ENCODE measurements around the gene CTDSP2. TPM values are rescaled to one million over a fixed set of nuclear protein-coding genes. Genes with fewer than 3 reads are reported as not detected.

Gene CTDSP2
- total and polyA plus RNA-seq, 2 of the 8 experiments (the other 6 are each of a cell fraction or from before 2014, with no cell fraction given): 71.3 to 91.7 TPM

DNA sequence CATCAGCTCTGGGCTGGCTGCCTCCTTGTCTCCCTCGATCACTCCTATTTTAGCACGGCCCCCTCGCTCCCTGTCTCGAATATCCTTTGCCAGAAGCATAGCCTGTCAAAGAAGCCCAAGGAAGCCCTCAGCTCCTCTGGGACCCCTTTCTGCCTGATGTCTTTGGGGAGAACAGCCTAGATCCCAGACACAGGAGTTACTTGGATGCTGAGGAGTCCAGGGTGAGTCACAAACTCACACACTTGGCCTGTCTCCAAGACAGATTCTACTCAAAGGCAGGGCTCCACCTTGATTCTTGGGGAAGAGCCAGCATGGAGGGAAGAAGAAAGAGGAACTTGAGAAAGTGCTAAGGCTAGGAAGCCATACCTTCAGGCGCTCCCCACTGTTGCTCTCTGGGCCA lies 36.1 kb downstream of the CTDSP2 start:
- Histone ChIP-seq H2BK120ac (replicated peaks; ENCODE audit: low read depth, low read length) (no peak overlapping the region), H3K4me1 (replicated peaks in 1 of 4; ENCODE audit: control insufficient read depth in 3 of 4, insufficient read depth in 4 of 4, low read length in 3 of 4) (no peaks in the 10 kb centered on the region), H3K23ac (ENCODE audit: insufficient read length) (no peak overlapping the region), H3K9ac (replicated peaks in 1 of 4; ENCODE audit: extremely low read depth in 1 of 4, low read depth in 3 of 4, low read length in 3 of 4) (no peak overlapping the region), H3K9me3 (ENCODE audit: insufficient read depth in 2 of 2, low read depth in 1 of 2, low read length in 1 of 2) (no peaks in the 10 kb centered on the region), H2BK12ac (ENCODE audit: low read depth, low read length) (no peak overlapping the region), H3K4me3 (ENCODE audit: extremely low read depth in 1 of 4, insufficient read depth in 2 of 4, low read depth in 3 of 4, low read length in 4 of 4) (no peak overlapping the region), H2AFZ (ENCODE audit: low read length) (no peak overlapping the region), H3K79me1 (ENCODE audit: low read depth, low read length) (no peaks in the 10 kb centered on the region), H4K5ac (ENCODE audit: insufficient read length, low read depth, low read length) (no peak overlapping the region), H2AK5ac (ENCODE audit: low read depth, low read length) (no peak overlapping the region), H3K4me2 (ENCODE audit: insufficient read depth in 1 of 2, low read depth in 2 of 2, low read length in 2 of 2) (no peak overlapping the region), H3K27ac (ENCODE audit: low read depth, low read length) (no peak overlapping the region), H3K4ac (replicated peaks; ENCODE audit: insufficient read length, low read depth, low read length) (no peak overlapping the region), H3K27me3 (replicated peaks in 1 of 4; ENCODE audit: control insufficient read depth in 3 of 4, extremely low read depth in 1 of 4, insufficient read depth in 3 of 4, low read length in 3 of 4) (no peaks in the 10 kb centered on the region), H3K36me3 (ENCODE audit: control insufficient read depth in 2 of 4, insufficient read depth in 4 of 4, low read length in 3 of 4) (peaks cover 0 to 3% (median 0%) of the 10 kb centered on the region in 4 experiments; a peak in 3 of 8 replicates), H4K8ac (ENCODE audit: extremely low read depth, insufficient read depth, low read length) (no peak overlapping the region), H3K23me2 (ENCODE audit: low read depth, low read length) (no peaks in the 10 kb centered on the region), H3K56ac (replicated peaks; ENCODE audit: insufficient read length, low read depth, low read length) (no peak overlapping the region), H2BK20ac (ENCODE audit: low read length) (no peak overlapping the region), H2BK5ac (ENCODE audit: low read depth, low read length) (no peak overlapping the region), H4K20me1 (replicated peaks in 1 of 2; ENCODE audit: control insufficient read depth in 1 of 2, insufficient read depth in 2 of 2, low read length in 2 of 2) (no peaks in the 10 kb centered on the region), H3K18ac (ENCODE audit: extremely low read depth, low read length) (no peak overlapping the region), H3K79me2 (ENCODE audit: control insufficient read depth in 1 of 2, insufficient read depth in 2 of 2, low read length in 2 of 2) (no peaks in the 10 kb centered on the region), H2BK15ac (ENCODE audit: low read length) (no peak overlapping the region), H4K91ac (replicated peaks; ENCODE audit: insufficient read length, low read length) (no peak overlapping the region), H3K14ac (ENCODE audit: insufficient read length) (no peak overlapping the region)
- ChIA-PET CTCF (ENCODE audit: partially characterized antibody) (interaction anchor here (0.9 to 2.9 kb wide), 7 partner anchors 14 to 96 kb away, joined by 3 to 9 read pairs (median 4); partner anchors contain the start of gene TSFM), POLR2A (ENCODE audit: partially characterized antibody) (interaction anchor here (0.8 to 2.8 kb wide), 4 partner anchors 8 to 46 kb away, joined by 3 to 10 read pairs (median 4); partner anchors contain the start of gene AVIL)
- FAIRE-seq: no peak
- no peak for DNase-seq (ENCODE audit: low read depth in 1 of 2, low spot score in 2 of 2)
- 92% methylated on average over 5 of the region's 5 CpGs; no CpG with 5 or more reads in 1 of the 2 experiments for WGBS, 2 experiments (ENCODE audit: extremely low coverage in 1 of 2, insufficient coverage in 1 of 2, insufficient read length in 1 of 2, insufficient replicate concordance in 2 of 2, low coverage in 1 of 2, low lambda C conversion rate in 2 of 2, missing lambda C conversion rate in 1 of 2)
- TF ChIP-seq MAFK (IDR thresholded peaks at IDR 0.05; ENCODE audit: low read depth, low read length): no peak
- TF ChIP-seq CBX5 (IDR thresholded peaks at IDR 0.05; ENCODE audit: low read depth, low read length): no peak
- no peak for TF ChIP-seq EZH2 (IDR thresholded peaks at IDR 0.05; ENCODE audit: low read depth, low read length, severe bottlenecking)
- TF ChIP-seq PHF8 (conservative IDR thresholded peaks at IDR 0.05; ENCODE audit: low read depth, low read length): no peak

Data from H1 (cell line).